Stomach (tissue), 4 donors: Measurements from ENCODE around the gene ZMIZ2.

Experiments used
- POLR2A ChIP-seq, 4 donors: fragments of 450-650 bp; IDR thresholded peaks; one replicate each; pipeline ENCODE4 v1.6.1; 2016; ENCODE audit warnings: antibody characterized with exemption in 4 of 4, control low read depth in 2 of 4, mild to moderate bottlenecking in 1 of 4, moderate library complexity in 1 of 4
- TF ChIP-seq, protein P1 (sequence below), 7 experiments: fragments of 450-650 bp in 4 of 7; fragments of 200-600 bp in 3 of 7; sonication (generic) in 3 of 7; IDR thresholded peaks; one replicate each; pipeline ENCODE4 v1.5.1; 2016 to 2019; ENCODE audit warnings: antibody characterized with exemption in 7 of 7, control low read depth in 2 of 7, mild to moderate bottlenecking in 1 of 7

DNA sequence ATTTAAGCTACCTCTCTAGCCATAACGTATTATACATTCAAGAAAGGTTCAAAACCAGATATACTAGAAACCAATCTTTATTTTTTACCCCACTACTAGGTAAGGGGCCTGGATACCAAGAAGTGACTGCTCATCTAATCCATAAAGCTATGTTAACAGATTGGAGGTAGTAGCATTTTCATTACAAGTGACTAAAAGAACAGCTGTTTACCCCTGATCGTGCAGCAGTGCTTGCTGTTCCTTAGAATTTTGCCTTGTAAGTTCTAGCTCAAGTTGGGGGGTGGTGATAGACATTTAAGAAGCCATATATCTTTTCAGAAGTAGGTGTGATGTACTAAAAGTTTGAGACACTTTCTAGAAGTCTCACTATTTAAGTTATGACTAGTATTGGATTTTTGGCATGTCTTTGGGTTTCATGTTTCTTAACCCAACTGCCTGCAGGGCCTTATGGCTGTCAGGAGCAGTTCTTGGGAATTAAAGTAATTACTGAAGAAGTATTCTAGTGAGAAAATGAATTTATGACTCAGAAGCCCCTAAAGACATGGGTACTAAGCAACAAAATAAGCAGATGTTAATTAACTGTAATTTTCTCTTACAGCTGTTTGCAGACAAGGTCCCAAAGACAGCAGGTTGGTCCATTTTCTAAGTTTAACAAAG is 50.1 kb downstream of the ZMIZ2 start:
- TF ChIP-seq, protein P1, sequence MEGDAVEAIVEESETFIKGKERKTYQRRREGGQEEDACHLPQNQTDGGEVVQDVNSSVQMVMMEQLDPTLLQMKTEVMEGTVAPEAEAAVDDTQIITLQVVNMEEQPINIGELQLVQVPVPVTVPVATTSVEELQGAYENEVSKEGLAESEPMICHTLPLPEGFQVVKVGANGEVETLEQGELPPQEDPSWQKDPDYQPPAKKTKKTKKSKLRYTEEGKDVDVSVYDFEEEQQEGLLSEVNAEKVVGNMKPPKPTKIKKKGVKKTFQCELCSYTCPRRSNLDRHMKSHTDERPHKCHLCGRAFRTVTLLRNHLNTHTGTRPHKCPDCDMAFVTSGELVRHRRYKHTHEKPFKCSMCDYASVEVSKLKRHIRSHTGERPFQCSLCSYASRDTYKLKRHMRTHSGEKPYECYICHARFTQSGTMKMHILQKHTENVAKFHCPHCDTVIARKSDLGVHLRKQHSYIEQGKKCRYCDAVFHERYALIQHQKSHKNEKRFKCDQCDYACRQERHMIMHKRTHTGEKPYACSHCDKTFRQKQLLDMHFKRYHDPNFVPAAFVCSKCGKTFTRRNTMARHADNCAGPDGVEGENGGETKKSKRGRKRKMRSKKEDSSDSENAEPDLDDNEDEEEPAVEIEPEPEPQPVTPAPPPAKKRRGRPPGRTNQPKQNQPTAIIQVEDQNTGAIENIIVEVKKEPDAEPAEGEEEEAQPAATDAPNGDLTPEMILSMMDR (IDR thresholded peaks at IDR 0.05): no peak
- no peak for TF ChIP-seq POLR2A (IDR thresholded peaks at IDR 0.05)
